DMS53 (cell line): ENCODE measurements around the gene KRT79.
"Not testable (repeated sequence)": the region's sequence is repeated elsewhere in the genome, so short reads cannot be mapped to it uniquely, and the experiment has no call there.

Experiments
- DNase-seq: peaks from one replicate; lab custom pipeline; 2025; lab: John Stamatoyannopoulos, UW

Gene KRT79

DNA sequence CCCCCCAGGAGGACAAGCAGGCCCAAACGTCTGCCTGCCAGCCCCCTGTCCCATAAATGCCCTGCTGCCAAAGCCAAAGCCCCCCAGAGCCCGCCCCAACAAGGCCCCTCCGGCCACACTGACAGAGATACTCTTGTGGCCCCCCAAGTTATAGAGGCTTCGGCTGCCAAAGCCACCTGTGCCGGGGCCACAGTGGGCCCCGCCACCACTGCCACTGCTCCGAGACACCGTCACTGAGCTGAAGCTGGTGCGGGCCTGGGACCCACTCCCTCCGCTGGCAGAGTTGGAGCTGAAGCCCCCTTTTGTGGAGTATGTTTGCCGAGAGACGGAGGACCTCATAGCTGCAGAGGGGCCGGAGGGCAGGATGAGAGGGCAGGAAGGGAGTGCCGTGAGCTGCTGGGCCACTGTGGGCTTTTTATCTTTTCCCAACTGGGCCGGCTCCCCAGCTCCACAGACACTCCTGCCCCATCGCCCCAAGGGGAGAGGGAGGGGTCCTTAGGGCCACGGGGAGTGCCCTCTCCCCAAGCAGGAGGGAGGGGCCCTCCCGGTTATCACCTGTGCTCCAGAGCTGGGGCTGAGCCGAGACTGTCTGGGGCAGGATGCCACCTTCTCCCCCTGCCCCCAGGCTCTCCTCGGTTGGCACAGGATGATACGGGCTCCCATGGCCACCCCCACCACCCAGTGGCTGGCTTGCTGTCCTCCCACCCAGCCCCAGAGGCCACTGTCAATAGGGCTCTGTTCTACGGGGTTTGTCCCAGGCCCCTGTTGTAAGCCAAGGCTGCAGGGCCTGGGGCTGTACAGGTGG lies at the start of gene KRT79:
KRT79 (minus strand) TSS at position 390 of the 805 bp plus-strand sequence; CDS start at position 339, 51 bp downstream.
- DNase-seq = no peak

DNA sequence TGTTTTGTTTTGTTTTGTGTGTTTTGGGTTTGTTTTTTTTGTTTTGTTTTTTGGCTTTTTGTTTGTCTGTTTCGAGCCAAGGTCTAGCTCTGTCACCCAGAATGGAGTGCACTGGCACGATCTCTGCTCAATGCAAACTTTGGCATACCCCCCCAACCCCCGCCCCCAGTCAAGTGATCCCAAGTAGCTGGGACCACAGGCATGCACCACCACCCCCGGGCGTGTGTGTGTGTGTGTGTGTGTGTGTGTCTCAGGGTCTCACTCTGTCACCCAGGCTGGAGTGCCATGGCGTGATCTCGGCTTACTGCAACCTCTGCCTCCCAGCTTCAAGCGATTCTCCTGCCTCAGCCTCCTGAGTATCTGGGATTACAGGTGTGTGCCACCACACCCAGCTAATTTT lies 46.4 kb upstream of the KRT79 start:
- not testable (repeated sequence) for DNase-seq

DNA sequence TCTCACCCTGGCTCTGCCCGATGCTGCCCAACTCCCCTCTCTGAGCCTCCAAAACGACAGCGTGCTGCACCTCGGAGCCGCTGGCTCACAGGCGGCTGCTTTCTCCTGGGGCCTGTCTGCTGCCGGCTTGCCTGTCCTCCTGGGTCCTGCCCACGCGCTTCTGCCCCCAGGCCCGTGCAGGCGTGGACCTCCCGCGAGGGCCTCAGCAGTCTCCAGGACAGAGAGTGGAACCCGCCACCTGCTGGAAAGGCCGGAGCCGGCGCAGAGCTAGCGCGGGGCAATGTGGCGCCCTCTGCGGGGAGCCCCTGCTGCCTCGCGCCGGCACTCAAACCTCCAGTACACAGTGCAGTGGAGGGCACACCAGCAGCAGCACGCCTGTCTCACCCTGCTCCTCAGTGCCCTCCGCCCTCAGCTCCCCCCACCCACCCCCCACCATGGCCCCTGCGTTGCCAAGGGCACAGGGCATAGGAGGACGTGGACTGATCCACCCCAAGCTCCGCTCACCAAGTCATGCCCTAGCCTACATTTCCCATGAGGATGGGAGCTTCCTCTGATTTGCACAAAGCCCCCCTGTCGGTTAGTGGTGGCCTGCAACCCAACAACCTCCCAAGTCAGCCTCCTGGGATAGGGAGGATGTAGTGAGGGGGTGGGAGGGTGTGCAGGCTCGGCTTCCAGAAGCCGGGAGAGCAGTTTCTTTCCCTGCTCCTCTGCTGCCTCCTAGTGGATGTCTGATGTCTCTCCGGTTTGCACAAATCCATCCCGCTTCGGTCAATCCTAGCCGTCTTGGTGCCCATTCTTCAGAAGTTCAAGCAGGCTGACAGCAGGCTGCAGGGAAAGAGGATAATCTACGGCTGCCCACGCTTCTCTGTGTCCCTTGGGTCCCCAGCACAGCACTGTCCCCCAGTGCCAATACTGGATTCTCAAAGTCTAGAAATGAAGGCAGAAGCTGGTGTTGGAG lies 45.6 kb upstream of the KRT79 start:
- peak; percentile 96 for DNase-seq

DNA sequence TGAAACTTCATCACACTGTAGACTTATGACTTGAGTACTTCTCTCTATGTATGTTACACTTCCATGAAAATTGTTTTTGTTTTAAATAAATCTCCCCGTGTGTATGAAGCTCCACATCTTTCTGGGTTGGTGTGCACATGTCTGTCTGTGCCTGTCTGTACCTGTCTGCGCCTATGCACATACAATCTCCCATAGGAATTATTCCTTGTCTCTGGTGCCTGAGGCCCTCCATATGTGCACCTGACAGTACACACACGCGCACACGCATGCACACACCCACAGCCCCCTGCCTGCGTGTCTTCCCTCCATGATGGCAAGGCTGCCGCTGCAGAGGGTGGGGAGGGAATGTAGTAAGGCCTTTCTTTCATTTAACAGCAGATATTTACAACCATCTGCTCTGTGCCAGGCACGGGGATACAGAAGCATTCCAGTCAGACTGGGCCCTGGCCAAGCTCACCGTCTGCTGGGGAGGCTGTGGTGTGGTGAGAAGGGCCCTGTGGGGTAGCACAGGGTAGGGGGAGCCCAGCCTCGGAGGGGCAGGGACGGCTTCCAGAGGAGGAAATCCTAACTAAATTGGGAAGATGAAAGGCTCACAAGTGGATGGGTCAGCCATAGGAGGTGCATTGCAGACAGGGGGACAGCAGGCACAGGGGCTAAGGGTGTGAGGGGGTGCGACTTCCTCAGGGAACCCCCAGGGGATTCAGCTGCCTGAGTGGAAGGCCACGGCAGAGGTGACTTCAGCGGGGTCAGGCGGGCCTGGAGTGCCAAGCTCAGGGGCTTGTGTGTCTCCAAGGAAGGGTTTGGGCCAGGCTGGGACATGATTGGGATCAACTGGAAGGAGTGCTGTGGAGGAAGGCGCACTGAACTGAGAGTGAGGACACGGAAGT lies 44.6 kb upstream of the KRT79 start:
- no peak for DNase-seq

DNA sequence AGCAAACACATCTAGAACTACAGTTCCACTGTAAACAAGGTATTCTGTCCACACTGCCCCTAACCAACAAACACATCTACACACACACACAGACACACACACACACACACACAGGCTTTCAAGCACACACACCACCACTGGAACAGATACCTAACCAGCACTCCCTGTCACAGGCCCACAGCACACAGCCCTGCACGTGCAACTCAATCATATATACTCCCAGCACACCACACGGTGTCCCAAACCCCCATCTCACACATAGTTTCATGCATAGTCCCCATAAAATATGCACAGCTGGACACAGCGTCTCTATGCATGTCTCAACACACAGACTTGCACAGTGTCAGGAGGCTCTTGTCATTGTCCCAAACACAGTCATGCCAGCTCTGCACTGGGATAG lies 43.1 kb upstream of the KRT79 start:
- DNase-seq = no peak

DNA sequence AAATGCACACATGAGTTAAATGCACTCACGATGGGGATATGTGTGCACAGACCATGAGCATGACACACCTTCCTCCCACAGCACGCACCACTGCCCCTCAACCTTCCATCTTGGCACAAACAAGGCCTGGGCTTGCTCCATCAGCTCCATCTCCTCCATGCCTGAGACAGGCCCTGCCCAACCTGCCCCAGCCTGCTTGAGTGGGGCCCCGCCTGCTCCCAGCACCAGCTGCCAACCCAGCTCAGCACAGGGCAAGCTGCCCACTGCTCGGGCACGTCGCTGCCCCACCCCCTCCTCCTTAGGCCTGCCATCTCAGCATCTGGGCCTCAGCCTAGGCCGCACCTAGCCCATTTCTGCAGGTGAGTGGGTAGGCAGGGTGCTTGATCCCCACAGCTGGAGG lies 42.3 kb upstream of the KRT79 start:
- DNase-seq = no peak

DNA sequence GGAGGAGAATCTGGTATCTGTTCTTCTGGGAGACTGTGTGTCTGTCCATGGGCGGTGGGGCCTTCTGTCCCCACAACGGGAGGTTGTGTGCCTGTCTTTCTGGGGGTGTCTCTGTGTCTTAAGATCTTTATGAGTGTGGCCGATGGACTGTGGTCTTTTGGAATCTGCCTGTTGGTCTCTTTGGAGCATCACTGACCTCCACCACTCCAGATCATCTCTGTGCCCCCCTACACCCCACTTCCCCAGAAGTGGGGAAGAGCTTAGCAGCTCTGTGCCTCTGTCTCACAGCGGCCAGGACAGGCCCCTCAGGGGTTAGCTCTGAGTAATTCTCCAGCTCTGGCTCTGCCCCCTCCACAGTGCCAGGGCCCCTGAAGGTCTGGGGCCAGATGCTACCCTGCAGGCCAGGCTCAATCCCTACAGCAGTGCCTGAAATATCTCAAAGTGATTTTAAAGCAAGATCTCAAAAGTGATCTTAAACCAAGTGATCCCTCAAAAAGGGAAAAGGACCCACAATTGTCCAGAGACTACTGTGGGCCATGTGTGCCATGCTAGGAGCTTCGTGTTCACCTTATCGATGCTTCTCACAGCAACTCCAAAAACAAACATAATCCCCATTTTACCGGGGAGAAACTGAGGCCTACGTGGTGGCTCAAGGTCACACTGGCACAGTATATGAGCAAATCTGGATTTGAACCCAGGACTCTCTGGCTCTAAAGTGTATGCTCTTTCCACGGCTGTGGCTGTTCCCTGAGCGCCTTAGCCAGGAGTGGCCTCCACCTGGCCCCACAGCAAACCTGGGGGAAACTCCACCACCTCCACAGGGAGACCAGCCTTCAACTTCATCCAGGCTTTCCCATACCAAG lies 40.7 kb upstream of the KRT79 start:
- no peak for DNase-seq

DNA sequence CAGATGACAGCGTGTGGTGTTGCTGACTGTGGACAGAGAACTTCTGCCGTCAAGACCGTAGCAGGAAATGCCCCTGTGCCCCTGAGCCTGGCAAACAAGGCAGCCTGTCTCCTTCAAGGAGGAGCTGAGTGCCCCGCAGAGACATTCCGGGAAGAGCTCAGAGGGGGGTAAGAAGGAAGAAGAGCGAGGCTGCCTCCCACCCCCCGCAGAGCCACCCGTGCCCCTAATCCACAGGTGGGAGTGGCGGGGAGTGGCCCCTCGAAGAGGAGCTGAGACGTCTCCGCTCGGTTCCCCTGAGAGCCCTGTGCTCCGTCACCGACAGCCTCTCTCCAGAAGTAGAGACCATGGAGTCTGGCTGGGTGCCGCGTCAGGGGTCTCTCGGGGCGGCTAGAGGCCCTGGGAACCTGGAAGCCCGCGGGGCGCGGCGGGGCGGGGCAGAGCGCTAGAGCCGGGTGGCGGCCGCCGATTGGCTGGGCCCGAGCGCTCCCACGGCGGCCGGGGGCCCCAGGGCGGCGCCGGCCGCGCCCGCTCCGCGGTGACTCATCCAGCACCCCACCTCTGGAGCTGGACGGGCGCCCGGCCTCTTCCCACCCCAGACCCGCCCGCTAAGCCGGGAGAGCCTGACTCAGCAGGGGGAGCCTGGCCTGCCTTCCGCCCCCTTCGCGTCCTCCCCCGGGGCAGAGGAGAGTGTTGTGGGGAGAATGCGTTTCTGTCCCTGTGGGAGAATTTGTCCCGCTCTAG lies 39.9 kb upstream of the KRT79 start:
- peak; percentile 72 for DNase-seq

DNA sequence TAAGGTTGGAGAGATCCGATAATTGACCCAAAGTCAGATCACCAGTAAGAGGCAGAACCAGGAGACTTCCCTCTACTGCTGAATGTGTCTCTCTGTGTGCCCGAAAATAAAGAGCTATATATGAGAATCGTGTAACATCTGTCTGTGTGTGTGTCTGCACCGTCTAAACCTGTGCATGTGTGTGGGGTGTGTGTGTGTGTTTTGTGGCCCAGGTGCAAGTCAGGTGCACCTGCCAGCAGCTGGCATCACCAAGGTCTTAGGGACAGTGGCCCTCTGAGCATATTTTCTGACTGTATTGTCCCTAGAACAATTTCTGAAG lies 39.4 kb upstream of the KRT79 start:
- DNase-seq = peak; percentile 68

DNA sequence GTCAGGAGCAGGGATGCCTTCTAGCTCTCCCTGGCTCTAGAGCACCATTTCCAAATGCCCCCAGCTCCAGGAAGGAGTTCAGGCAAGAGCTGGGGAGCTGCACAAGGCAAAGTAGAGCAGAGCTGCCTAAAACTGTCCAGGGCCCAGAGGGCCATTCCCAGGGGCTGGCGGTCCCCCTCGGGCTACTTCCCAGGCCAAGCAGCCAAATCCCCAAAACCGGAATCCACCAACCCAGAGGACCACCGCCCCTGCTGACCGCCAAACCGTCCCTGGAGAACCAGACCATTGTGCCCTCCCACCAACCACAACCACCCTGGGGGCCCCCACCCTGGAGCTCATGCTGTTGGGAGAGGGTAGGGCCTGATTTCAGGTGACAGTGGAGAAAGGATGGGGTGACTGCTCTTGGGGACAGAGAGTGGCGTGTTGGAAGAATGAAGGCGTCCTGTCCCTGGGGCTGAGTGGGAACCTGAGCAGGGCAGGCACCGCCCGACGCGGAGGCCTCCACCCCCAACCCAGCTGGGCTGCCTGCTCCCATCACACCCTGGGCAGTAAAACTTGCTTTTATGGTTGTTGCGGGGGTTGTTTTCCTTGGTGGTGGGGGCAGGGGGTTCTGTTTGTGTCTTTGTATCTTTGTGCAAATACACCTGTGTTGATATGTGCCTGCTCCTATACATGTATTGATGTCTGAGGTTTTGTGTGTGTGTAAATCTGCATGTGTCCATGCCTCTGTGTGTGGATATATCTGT lies 38.7 kb upstream of the KRT79 start:
- DNase-seq = no peak

DNA sequence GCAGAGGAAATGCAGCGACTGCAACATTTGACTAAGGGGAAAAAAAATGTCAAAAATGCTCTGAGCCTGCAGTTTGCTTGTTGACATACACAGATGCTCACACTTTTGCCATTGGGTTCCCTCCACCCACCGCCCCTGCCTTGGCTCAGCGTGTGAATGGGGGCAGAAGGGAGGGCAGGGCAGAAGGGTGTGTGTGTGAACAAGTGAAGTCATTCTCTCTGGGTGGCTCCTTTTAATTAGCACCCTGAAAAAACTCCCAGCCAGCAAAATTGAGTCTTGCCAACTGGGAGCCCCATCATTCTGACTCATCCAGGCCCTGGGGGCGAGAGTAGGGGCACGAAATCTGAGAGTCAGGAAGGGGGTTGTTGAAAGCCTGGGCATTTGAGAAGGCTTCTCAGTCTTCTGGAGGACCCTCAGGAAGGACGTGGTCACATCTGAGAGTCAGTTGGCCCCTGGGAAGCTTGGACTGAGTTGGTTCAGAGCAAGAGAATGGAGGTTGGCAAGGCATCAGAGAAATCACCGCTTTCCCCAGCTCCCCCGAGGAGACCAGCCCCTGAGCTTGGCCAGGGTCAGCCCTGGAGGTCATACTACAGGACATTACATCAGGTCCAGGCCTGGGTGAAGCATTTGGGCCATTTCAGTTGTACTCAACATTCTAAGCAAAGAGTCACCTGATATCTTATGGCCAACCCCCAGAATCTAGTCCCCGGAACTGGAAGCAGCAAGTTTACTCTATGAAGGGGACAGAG lies 37.4 kb upstream of the KRT79 start:
- no peak for DNase-seq

DNA sequence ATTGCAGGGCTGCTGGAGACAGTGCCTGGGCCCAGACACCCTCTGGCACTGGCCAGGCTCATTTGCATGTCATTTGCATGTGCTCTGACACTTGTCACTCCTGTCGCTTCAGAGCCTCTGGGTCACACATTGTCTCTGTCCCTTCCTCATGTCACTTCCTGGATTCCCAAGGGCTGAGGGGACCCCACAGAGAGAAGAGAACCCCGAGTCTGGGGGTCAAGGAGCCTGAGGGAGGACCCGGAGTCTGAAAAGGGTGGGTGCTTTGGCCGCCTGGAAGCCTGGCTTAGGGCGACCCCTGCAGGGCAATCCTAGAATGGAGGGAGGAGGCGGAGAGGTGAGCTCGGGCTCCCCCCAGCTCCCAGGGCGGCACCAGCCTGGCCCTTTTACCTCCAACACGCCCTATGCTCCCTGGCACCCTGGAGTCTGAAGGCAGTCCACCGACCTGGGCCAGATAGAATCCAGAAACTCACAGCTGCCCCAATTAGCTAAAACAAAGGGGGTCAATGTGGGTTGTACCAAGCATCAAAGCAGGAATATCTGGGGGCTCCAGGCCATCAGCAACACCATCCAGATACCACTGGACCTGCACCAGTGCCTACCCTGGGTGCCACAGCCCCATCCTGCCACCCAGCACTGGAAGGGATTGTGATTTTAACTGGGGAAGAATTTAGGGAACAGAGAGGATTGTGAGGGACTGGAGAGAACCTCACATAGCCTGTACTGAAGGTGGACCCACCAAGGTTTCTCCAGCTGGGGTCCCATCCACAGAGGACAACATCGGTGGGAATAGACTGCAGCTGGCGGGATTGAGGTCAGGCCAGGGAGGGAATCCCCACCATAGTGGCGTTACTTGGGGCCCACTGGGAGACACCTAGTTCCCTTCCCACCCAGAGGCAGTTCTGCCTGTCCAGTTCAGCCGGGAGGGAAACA lies 36.5 kb upstream of the KRT79 start:
- DNase-seq = peak; percentile 60

DNA sequence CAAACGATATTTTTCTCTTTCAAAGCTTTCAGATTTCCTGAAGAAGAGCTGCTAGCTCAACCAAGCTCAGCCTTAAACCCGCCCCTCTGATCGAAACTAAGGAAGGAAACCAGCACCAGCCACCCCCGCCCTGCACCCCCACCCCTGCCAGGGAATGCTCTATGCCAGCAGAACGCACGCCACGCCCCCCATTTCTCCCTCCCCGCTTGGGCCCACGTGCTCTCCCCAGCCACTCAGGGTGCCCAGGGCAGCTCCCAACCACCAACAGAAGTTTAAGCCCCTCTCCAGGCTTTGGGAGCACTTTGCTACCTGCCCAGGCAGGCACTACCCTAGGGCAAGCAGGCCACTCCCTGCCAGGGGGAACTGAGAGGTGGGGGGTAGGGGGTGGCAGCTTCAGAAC lies 33.5 kb upstream of the KRT79 start:
- DNase-seq = no peak

DNA sequence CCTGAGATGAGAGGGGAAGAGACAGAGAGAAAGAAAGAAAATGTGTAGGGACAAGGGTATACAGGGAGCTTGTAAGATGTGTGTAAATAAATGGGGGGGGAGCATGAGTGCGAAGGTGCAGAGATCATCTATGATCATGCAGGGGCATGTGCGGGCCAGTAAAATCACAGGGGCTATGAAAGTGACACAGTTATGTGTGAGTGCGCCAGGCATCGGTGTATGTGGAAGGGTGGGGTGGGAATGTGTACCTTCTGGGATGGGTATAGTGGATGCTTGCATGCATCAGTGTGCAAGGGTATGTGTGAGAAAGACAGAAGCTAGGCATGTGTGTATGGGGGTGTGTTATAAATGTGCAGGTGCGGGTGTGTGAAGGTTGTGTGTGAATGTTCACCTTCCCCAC lies 33.0 kb upstream of the KRT79 start:
- no peak for DNase-seq

DNA sequence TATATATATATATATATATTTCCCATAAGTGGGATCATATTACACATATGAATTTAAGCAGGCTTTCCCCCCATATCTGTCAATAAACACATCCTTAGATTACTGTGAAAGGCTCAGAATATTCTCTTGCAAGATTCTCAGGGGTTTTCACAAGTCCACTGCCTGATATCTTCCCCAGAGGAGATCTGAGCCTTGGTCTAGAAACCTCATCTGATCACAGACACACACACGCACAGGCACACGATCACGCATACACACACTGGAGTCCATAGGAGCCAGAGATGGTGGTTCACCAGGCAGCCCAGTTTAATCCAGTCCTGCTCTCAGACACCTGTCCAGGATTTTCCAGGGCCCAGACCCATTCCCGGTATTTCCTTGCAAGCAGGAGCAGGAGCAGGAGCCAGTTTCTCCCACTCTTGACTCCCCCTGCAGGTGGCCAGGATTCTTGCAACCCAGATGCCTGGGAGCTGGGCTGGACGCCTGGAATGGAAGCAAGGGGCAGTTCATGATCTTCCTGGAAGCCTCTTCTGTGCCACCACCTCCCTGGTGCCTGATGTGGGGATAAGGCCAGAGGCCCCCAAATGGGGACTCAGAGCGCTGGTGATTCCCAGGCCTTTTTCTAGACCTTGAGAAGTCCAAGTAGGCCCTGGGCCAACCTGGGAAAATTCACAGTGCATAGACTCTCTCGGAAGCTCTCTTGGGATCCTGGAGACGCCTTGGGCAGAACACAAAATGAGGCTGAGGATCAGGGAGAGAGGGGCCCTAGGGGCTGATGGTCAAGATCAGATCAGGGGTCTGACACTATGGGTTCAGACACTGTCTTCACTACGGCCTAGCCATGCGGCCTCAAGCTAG lies 31.2 kb upstream of the KRT79 start:
- peak; percentile 90 for DNase-seq

DNA sequence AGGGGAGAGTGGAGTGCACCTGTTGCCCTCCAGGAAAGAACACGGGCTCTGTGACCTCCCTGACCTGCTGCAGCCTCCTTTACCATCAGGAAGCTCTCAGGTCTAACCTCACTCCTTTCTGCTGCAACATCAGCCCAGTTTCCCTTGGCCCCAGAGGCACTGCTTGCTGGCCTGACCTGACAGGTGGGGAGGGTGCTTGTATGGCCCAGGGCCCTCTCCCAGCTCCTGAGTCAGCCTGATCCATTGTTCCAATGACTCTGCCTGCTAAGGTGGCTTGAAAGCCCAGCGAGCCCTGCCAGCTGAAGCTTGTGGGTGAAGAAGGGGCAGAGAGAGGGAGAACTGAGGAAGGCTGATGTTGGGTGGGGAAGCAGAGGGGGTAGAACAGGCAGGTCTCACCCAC lies 27.9 kb upstream of the KRT79 start:
- DNase-seq = peak; percentile 44

DNA sequence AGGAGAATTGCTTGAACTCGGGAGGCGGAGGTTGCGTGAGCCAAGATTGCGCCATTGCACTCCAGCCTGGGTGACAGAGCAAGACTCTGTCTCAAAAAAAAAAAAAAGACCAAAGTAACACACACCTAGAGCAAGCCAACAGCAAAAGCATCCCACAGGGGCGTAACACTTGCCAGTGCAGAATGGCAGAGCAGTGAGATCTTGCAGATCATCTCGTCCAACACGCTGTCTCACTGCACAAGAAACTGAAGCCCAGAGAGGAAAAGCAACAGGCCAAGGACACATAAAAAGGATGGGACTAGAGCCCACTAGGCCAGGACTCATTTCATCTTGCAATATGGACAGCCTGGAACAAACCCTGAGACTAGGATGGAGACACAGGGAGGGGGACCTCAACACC lies 27.4 kb upstream of the KRT79 start:
- DNase-seq = no peak
